Vagina (tissue), 2 donors: ENCODE results near the gene SLC31A1.

Experiments used
- POLR2A ChIP-seq, 2 donors: fragments of 450-650 bp; IDR thresholded peaks; one replicate each; pipeline ENCODE4 v1.6.1; 2017; ENCODE audit warnings: antibody characterized with exemption in 2 of 2, mild to moderate bottlenecking in 2 of 2, moderate library complexity in 2 of 2
- TF ChIP-seq, protein P1 (sequence below), 3 experiments: fragments of 450-650 bp in 2 of 3; fragments of 200-600 bp in 1 of 3; sonication (generic) in 1 of 3; IDR thresholded peaks; one replicate each; pipeline ENCODE4 v1.5.1; 2017 to 2019; ENCODE audit warnings: antibody characterized with exemption in 3 of 3, mild to moderate bottlenecking in 2 of 3, moderate library complexity in 2 of 3

- TF ChIP-seq, protein P1, sequence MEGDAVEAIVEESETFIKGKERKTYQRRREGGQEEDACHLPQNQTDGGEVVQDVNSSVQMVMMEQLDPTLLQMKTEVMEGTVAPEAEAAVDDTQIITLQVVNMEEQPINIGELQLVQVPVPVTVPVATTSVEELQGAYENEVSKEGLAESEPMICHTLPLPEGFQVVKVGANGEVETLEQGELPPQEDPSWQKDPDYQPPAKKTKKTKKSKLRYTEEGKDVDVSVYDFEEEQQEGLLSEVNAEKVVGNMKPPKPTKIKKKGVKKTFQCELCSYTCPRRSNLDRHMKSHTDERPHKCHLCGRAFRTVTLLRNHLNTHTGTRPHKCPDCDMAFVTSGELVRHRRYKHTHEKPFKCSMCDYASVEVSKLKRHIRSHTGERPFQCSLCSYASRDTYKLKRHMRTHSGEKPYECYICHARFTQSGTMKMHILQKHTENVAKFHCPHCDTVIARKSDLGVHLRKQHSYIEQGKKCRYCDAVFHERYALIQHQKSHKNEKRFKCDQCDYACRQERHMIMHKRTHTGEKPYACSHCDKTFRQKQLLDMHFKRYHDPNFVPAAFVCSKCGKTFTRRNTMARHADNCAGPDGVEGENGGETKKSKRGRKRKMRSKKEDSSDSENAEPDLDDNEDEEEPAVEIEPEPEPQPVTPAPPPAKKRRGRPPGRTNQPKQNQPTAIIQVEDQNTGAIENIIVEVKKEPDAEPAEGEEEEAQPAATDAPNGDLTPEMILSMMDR (IDR thresholded peaks at IDR 0.05), result no peak
- TF ChIP-seq POLR2A (IDR thresholded peaks at IDR 0.05), result no peak
Observed at GRCh38 chr9:113306566-113306965, 85.2 kb downstream of the SLC31A1 start.
